GM04503 (cell line): Measurements from ENCODE around the gene DPF3.

Experiments
- DNase-seq: peaks from one replicate; pipeline ENCODE4 v3.0.0-alpha.2; 2012; ENCODE audit warnings: low read depth

The DPF3 gene

DNA sequence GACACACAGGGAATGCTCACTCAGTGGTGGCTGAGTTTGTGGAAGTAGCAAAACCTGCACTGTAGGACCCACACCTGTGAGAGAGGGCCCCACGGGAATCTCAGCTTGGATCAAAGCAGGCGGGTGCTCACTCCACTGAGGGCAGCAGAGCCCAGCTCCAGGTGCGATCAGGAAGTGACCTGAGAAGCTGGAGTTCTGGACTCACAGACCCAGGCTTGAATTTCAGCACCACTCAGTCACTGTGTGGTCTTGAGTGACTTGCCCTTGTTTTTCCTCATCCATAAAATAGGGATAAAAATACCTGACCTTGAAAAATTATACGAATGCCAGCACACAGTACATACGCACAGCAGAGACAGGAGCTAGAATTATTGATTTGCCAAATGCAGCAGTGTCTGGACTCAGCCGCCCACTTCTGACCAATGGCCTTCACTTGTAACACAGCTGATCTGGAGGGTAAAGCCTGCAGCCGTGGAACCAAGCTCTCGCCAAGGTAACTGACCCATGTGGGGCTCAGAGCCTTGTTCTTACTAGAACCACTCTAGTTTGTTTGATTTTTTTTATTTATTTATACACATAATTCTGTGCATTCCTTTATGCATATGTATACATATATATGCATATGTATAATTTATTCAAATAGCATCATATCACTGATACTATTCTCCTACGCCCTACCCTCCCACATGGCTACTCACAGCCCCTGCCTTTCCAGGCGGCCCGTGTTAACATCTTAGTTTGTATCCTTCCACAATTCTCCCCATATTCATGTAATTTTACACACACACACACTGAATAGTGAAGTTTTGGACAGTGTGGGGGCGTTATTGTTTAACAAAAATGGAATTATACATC, 53.9 kb downstream of the DPF3 start:
- DNase-seq = no peak

DNA sequence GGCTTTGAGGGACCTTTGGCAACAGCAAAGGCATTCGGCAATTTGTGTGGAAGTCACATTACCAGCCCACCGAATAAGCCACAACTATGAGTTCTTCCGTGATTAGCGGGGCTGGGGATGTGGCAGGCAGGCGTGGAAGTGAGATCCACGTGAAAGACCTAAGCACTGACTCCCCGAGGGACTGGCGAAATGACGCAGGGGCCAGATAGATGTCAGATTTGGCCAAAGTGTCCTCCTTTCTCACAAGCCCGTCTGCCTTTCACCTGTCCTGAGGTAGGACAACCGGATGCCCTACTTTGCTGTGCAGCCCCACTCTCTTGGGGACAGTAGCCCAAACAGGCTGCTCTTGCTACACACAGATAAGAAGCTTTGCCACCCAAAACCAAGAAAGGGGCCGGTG, 54.5 kb downstream of the DPF3 start:
- DNase-seq = no peak

DNA sequence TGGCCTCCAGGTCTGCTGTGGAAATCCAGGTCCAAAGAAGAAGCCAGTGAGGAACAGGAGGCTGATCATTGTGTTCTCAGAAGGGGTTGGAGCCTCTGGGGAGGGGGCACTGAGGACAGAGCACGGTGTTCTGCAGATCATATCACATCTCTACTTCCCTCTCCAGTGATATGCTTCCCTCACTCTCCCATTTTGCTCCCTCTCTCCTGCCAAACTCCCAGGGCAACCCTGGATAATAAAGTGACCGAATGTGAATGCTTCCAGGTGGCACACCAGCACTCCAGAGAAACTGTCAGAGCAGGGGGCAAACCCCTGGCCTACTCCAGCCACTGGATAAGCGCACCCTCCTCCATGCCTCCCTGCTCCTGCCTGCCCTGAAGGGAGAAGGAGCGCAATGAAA, 57.8 kb downstream of the DPF3 start:
- DNase-seq = no peak

DNA sequence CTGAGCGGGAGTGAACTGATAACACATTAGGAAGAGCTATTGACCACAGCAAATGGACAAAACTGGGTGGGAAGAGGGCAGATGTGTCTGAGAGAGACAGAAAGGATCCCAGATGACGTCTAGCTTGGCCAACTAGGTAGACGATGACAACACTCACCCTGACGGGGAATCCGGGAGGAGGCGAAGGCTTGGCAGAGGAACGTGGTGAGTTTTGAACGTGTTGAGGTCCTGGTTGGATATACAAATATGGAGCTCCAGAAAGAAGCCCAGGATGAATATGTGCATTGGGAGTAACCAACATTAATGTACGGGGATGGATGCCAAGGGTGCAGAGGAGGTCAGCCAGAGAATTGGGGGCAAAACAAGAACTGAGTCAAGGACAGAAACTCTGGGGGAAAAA, 60.7 kb downstream of the DPF3 start:
- no peak for DNase-seq

DNA sequence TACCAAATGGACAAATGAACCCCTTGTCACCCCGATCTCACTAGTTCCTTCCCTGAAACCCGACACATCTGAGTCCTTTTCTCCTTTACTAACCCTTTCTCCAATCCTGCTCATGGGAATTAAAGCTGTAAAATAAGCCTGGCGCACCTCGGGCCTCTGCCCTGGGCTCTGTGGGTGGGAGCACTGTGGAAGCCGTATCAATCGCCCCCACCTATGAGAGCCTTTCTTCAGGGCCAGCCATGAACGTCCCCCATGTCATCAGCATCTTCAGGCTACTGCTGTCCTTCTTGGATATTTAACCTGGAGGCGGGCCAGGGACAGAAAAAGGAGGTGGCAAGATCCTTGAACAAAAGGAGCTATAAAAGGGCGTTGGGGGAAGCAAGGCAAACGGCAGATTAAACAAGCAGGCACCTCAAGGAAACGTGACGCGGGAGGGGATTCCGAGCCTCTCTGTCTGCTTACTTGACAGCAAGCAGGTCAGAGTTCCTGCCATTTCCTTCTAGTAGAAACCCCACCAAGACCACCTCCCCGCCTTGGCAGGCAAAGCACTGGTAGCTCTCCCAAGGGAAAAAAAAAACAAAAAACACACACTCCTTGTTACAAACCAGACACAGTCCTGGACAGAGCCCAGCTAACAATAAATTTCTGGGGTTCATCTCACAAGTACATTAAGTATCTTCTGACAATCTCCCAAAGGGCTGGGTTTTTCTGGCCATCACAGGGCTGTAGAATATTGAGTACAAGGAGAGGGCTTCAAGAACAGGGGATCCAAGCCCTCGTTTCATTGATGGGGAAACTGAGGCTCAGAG, 62.9 kb downstream of the DPF3 start:
- no peak for DNase-seq

DNA sequence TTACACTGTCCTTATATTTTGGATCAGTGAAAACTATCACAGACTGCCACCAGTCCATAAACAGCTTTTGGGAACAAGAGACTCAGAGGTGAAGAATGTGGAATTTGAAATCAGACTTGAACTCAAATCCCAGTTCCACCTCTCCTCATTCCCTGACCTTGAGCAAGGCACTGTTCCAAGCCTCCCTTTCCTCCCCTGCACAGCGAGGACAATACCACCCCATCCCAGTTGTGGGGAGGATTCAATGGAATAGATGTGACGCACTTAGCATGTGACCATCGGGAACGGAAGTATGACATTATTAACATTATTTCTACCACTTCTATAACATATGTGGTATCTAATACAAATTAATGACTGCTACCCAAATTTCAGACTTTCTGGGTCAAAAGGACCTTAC, 63.5 kb downstream of the DPF3 start:
- no peak for DNase-seq

DNA sequence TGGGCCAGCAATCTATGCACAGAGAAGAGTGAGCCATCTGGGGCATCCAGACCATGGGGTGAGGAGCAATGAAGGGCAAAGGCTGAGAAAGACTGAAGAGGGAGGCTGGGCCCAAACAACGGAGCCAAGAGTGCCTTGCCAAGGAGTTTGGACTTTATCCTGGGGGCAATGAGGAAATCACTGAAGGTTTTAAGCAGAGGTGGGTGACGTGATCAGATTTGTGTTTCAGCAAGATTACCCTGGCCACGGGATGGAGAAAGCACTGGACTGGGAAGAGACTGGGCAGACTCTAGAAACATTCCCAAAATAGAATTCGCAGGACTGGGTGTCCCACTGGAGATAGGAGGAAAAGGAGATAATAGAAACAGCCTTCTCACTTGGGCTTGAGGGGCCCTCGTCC, 65.3 kb downstream of the DPF3 start:
- no peak for DNase-seq

DNA sequence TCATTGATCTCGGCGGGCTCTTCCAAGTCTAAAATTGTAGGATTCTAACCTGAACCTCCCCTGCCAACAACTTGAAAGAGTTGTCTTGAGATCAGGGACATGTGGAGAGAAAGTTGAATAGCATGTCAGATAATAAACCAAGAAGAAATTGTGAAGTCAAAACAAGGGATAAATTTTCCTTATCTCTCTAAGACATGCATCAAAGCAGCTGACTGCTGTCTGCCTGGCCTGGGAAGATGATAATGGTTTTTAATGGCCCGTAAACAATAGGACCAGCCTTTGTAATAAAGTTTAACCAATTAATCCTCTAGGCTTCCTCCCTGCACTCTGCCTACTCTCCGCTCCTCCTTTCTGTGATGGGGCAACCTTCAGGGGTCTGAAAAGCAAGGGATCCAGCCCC, 67.9 kb downstream of the DPF3 start:
- DNase-seq = no peak

DNA sequence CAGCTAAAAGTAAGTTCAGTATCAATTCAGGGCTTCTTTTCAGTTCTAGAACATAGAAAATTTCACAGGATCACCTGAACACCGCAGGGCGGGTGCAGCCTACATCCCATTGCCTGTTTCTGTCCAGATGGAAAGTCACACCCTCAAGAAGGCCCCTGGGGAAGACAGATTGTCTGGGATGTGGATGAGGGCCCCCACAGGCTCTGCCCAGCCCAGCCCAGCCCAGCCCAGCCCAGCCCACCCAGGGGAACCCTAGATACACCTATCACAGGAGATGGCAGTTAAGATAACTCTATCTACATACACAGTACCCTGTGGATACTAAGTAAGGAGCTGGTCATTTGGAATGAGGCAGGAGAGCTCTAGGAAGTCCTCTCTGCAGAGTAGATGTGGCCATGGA, 68.4 kb downstream of the DPF3 start:
- DNase-seq = no peak

DNA sequence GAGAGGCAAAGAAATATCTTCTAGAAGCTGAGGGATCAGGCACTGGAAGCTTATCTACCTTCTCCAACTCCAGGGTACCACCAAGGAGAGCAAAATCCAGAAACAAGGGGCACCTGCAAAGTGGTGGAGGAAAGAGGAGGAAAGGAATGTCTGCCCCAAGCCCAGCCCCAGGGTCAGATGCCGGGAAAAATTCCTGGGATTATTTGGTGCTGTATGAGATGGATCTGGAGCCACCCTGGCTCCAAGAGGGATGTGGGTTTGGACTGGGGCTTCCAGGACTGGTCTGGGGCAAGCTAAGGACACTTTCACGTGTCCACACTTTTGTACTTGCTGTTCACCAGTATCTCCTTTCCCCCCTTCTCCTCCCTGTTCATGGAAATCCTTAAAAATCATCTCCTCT, 69.8 kb downstream of the DPF3 start:
- no peak for DNase-seq

DNA sequence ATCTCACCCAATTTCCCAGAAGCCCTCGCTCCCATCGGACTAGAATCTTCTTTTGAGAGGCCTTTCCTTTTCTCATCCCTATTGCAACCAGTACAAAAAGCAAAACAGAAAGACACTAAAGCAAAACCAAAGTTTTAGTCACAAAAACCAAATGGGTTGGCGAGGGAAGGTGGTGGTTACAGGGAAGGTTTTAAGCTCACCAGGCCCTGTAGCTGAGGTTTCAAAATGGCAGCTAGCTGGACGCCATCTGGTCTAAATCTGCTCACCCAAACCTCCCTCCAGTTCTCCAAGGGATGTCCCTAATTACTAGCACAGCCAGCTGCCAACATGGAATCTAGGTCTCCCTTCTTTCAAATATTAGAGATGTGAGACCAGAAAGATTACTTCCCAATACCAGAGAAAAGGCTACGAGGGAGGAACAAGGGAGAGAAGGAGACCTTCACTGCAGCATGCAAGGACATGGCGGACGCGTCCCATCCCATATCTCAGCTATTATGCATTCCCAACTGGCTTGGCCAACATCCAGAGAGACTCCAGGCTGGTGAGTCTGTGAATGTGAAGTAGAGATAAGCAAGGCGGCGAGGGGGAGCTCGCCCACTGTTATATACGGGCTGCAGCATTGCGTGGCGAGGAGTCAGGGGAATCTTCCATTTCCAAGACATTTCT, 70.8 kb downstream of the DPF3 start:
- DNase-seq = no peak

DNA sequence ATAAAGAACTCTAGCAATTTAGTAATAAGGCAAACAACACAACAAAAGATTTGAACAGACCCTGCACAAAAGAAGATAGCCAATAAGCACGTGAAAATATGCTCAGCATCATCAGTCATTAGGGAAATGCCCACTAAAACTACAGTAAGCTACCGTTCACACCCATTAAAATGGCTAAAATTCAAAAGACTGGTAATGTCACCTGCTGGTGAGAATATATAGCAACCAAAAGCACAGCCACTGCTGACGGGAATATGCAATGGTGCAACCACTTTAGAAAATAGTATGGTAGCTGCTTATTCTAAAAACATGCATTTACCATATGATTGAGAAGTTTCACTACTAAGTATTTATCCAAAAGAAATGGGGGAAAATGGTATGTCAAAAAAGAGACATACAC, 74.9 kb downstream of the DPF3 start:
- DNase-seq = no peak

DNA sequence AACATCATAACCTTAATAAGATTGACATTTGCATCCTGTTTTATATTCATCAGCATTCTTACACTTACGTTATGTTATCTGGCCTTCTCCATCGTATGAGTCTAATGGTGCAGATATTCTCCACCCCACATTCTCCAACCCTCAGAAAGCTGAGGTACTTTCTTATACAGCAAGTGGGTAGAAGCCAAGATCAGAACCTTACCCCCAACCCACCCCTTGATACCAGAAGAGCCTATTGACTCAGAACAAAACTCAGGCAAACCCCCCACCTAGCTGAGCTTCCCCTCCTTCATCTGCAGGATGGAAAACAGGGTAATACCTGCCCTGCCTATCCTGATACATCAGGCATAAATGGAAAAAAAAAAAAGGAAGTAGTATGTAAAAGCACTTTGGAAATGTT, 77.6 kb downstream of the DPF3 start:
- DNase-seq = no peak

DNA sequence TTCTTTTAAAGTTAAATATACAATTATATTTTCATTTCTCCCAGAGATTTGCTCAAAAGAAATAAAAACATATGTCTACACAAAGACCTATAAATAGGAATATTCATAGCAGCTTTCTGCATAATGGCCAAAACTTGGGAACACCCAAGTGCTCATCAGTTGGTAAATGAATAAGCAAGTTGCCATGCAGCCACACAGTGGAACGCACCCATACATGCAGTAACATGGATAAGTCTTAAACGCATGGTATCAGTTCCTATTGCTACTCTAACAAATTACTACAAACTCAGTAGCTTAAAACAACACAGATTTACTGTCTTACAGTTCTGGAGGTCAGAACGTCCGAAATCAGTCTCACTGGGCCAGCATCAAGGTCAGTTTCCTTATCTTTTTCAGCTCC, 78.5 kb downstream of the DPF3 start:
- DNase-seq = no peak

DNA sequence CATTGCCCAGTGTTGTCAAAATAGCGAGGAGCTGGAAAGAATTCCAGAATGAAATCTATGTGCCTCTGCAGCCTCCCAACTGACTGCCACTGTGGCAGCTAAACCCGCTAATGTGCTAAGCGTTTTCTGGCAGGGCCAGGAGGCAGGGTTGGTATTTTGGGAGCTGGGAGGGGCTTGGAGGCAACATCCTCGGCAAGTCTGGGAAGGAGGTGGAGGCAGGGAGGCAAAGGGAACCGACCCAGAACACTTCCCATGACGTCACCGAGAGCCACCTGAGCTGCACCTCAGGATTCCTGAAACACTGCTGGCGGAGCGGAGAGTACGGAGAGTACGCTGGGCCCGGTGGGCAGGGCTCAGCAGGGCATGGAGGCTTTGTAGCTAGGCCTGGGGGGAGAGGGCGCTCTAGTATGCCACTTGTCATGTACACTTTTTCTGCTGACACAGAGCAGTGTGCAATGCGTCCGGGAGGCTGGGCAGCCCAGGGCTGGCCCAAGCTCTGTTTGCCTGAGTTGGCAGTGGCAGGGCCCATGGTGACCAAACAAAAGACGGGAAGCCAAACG, 81.5 kb downstream of the DPF3 start:
- no peak for DNase-seq

DNA sequence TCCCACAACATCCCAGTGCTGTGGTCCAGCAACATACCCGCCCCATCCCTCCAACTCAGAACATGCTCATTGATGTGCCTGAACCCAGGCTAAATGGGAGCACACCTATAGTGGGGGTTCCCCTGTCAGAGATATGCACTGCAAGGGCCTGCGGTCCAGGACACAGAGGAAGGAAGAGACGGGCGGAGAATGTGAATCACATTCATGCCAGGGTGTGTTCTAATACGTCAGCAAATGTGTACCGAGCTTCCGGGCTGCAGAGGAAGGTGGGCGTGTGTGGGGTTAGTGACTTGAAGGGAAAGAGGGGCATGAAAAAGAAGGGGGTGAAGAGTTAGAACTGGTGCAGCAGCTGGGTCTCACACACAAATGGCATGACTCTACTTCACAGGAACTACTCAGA, 83.7 kb downstream of the DPF3 start:
- no peak for DNase-seq

DNA sequence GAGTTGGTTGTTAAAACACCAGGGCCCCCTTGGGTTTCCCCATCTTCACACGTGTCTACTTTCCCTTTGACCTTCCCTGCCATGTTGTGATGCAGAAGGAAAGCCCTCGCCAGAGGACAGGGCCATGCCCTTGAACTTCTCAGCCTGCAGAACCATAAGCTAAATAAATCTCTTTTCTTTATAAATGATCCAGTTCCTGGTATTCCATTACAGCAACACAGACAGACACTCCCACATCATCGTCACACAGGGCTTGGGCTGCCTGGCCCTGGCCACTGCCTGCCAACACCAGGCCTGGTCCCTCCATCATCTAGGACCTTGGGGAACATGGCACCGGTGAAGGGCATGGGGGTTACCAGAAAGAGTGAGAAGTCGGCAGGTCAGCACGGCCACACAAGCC, 84.8 kb downstream of the DPF3 start:
- DNase-seq = no peak

DNA sequence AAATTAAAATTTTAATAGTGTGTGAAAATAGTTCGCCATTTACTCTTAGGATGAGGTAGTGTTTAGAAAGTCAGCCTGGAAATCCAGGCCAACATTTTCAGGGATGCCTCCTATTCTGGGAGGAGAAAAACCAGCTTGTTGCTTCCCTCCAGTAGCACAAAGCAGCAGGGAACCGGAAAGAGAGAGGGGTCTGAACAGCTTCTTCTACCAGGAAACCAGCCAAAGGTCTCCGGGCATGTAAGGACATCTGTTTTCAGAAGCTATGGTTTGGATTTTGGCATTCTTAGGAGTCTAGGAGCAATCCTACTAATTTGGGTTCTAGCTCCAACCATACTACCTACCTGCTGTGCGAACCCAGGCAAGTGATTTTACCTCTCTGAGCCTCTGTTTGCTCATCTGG, 85.3 kb downstream of the DPF3 start:
- DNase-seq = no peak

DNA sequence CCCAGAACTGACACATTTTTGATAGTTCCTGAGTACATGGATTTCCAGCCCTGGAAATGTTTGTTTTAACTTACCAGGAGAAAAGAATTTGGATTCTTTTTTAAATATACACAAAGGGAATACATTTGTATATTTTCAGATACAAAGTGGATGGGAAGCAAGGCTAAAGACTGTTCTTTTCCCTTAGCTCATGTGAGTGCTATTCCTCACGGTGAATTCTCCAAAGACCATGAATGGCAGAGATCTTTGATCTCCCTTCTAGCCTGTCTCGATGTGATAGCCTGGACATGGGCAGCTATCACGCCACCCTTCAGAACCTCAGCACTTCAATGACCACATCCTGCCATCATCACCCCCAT, 91.3 kb downstream of the DPF3 start:
- DNase-seq = no peak

DNA sequence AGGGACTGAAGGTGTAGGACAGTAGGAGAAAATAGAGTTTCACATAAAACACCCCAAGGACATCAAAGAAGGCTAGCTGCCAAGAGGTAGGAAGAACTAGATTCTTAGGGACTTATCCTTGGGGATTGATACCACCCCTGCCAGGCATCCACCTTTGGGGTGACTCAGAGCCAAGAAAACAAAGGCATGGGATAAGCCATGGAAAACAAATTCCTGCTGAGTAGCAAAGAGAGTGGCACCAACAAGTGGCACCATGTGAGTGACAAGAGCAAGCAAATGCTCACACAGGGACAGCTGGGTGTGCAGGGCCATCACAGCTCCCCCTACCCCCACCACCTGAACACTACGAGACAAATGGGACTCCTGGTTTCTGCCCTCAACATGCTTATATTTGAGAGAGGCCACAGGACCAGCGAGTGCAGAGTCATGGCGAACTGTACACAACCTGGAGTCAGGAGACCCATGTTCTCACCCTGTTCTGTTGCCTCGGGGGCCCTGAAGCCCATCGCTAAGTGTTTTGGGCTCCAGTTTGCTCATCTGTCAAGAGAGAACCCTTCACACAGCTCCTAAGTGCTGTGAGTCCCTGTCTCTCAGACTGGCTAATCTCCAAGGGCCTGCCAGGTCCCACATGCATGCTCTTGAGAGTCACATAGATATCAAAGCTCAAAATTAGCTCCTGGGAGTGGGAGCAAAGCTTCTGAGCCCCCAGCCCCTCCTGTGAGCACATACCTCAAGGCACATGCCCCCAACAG, 91.9 kb downstream of the DPF3 start:
- no peak for DNase-seq

DNA sequence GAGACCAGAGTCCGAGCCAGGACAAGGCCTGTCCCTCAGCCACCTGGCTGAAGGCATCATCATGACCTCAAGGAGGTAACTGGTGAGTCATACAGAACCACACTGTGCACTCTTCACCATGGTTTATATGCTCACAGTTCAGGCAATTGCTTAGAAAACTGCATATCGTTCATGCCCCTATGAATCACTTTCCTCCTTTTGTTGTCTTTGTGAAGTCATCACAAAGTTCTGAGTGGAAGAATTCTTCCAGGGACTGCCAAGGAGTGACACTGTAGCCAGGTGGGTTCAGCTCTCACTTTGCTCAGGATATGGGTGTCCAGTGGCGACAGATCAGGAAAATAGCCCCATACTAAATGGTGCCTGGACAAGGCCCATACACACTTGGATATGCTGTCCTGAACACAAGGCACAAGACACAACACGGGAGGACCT, 92.5 kb downstream of the DPF3 start:
- peak; percentile 74 for DNase-seq

DNA sequence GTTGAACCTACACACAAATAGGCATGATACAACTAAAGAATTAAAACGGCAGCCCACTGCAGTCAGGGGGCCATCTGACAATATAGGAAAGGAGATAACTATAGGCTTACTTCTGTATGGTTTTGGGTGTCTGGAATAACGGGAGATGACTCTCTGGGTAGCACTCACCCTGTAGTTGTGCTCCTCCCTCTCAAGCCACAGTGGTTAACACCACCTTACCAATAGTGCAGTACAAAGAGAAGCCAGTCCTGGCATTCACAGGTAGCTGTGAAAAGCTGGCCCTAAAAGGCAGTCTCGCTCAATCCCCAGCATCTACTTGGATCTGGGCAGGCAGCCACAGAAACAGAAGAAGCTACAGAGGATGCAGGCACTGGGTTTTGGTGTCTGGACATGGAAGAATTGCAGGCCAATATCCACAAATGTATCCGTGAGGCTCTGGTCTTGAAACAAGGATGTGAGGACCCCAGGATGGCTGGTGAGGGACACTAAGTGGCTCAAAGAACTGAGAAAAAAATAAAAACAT, 93.0 kb downstream of the DPF3 start:
- no peak for DNase-seq
